Dermis lymphatic vessel endothelial cell (primary cell): ENCODE measurements around the gene RAB36. TPM values are rescaled to one million over a fixed set of nuclear protein-coding genes. Genes with fewer than 3 reads are reported as not detected.

Experiments
- total RNA-seq: library from RNA; depleted of rRNA; stranded (reverse); fragments of >200 nt; gene quantifications from 2 replicates; pipeline ENCODE4 v1.2.1, GENCODE V29; 2014

RAB36 gene, protein sequence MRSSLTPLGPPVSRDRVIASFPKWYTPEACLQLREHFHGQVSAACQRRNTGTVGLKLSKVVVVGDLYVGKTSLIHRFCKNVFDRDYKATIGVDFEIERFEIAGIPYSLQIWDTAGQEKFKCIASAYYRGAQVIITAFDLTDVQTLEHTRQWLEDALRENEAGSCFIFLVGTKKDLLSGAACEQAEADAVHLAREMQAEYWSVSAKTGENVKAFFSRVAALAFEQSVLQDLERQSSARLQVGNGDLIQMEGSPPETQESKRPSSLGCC
- total RNA-seq, result 0.43 and 1.0 TPM in 2 replicates

DNA sequence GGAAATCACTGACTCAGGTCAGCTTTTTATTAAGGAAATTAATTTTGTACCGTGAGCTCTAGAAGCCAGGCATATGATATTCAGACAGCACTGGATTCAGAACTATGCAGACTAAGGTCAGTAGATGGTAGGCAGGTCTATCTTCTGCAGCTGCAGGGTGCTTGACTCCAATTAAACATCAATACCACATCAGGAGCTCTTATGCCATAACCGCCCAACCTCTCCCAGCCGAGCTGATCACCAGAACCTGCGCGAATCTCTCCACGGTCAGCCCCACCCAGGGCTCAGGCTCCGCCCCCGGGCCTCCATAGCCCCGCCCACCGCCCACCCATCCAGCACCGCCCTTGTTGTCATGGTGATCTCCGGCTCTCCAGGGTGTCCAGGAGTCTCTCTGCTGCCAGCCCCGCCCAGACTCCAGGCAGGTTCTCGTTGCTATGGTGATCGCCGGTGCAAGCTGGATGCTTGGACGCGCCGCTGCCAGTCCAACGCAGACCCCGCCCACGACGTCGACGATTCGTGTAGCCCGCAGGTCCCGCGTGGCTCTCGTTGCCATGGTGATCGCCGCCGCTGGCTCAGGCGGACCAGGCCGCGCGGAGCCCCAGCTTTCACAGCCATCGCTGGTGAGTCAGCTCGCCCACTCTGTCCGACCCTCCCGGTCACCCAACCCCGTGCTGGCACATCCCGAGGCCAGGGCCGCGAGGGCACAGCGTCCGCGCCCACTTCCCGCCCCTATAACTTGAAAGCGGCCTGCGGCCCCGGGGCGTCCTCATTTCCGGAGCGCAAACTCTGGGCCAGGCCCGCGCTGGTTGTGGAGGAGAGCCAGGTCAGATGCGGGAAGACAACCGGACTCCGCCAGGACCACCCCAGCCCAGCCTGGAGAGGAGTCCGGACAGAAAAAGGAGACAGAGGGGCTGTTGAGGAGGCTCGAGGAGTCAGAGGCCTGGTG is at the start of gene RAB36:
RAB36 (plus strand) TSS at position 546 of the 946 bp plus-strand sequence. CDS start 1,140 bp downstream, outside the sequence.

DNA sequence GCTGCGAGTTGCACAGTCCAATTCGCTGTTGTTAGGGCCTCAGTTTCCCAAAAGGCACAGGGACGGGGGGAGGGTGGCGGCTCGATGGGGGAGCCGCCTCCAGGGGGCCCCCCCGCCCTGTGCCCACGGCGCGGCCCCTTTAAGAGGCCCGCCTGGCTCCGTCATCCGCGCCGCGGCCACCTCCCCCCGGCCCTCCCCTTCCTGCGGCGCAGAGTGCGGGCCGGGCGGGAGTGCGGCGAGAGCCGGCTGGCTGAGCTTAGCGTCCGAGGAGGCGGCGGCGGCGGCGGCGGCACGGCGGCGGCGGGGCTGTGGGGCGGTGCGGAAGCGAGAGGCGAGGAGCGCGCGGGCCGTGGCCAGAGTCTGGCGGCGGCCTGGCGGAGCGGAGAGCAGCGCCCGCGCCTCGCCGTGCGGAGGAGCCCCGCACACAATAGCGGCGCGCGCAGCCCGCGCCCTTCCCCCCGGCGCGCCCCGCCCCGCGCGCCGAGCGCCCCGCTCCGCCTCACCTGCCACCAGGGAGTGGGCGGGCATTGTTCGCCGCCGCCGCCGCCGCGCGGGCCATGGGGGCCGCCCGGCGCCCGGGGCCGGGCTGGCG is 35.1 kb downstream of the RAB36 start, which contains the start of gene BCR:
BCR (plus strand) TSS at position 209 of the 592 bp plus-strand sequence. CDS start 452 bp downstream, outside the sequence.

Other genes starting within 250 kb of the RAB36 start
- 0.22 and 0.52 TPM in 2 replicates for gene GNAZ, start 75.0 kb upstream of the RAB36 start, total RNA-seq
- 0.09 TPM in 1 of 2 replicates, not detected in the other for gene RSPH14, start 3.5 kb upstream of the RAB36 start, total RNA-seq
- gene BCR, start 35.0 kb downstream of the RAB36 start, total RNA-seq, result 162 and 168 TPM in 2 replicates